ENCODE results near the gene ZNF483.
"Not testable (repeated sequence)": the region's sequence is repeated elsewhere in the genome, so short reads cannot be mapped to it uniquely, and the experiment has no call there.

ZNF483 gene

GRCh38 chr9:111542497-111543254, 17.7 kb downstream of the ZNF483 start:
- no peak for DNase-seq (ENCODE audit: low spot score)

GRCh38 chr9:111548623-111549022, 23.6 kb downstream of the ZNF483 start:
- DNase-seq (ENCODE audit: low spot score), result no peak

GRCh38 chr9:111555425-111555824, 30.4 kb downstream of the ZNF483 start:
- DNase-seq (ENCODE audit: low spot score), result not testable (repeated sequence)

- no peak for DNase-seq (ENCODE audit: low spot score)
Measured at GRCh38 chr9:111559000-111559610, 34.1 kb downstream of the ZNF483 start.

- no peak for DNase-seq (ENCODE audit: low spot score)
Measured at GRCh38 chr9:111561165-111561719, 36.3 kb downstream of the ZNF483 start.

- no peak for DNase-seq (ENCODE audit: low spot score)
Measured at GRCh38 chr9:111566234-111566633, 41.3 kb downstream of the ZNF483 start.

GRCh38 chr9:111568127-111568526, 43.1 kb downstream of the ZNF483 start:
- not testable (repeated sequence) for DNase-seq (ENCODE audit: low spot score)

GRCh38 chr9:111572950-111573604, 48.1 kb downstream of the ZNF483 start:
- no peak for DNase-seq (ENCODE audit: low spot score)

- no peak for DNase-seq (ENCODE audit: low spot score)
Measured at GRCh38 chr9:111582888-111583287, 57.9 kb downstream of the ZNF483 start.

GRCh38 chr9:111586378-111586777, 61.4 kb downstream of the ZNF483 start:
- no peak for DNase-seq (ENCODE audit: low spot score)

GRCh38 chr9:111588846-111589245, 63.9 kb downstream of the ZNF483 start:
- DNase-seq (ENCODE audit: low spot score), result no peak

GRCh38 chr9:111597852-111598732, 73.1 kb downstream of the ZNF483 start:
- peak; percentile 61 for DNase-seq (ENCODE audit: low spot score)

- DNase-seq (ENCODE audit: low spot score), result peak; percentile 26
Measured at GRCh38 chr9:111598733-111599091, 73.7 kb downstream of the ZNF483 start.

- DNase-seq (ENCODE audit: low spot score), result peak; percentile 77
Measured at GRCh38 chr9:111599092-111599954, 74.3 kb downstream of the ZNF483 start, which contains the start of gene PTGR1. Gene PTGR1, minus strand, starts transcription at chr9:111599647. Its CDS starts 2,225 bp downstream, at chr9:111597422.

- no peak for DNase-seq (ENCODE audit: low spot score)
Measured at GRCh38 chr9:111599955-111600343, 75.0 kb downstream of the ZNF483 start.

GRCh38 chr9:111601237-111602018, 76.4 kb downstream of the ZNF483 start:
- peak; percentile 34 for DNase-seq (ENCODE audit: low spot score)

- no peak for DNase-seq (ENCODE audit: low spot score)
Measured at GRCh38 chr9:111603041-111603440, 78.1 kb downstream of the ZNF483 start.

- DNase-seq (ENCODE audit: low spot score), result no peak
Measured at GRCh38 chr9:111604054-111604615, 79.2 kb downstream of the ZNF483 start.

GRCh38 chr9:111605041-111605559, 80.1 kb downstream of the ZNF483 start:
- DNase-seq (ENCODE audit: low spot score), result no peak
